Smooth muscle cell of the brain vasculature (primary cell): ENCODE measurements around the gene TPM2.
A peak's percentile ranks its signal among the peaks of the same experiment; 100 is the strongest.
"Not testable (repeated sequence)": the region's sequence is repeated elsewhere in the genome, so short reads cannot be mapped to it uniquely, and the experiment has no call there.

Experiments used
- DNase-seq: peaks from one replicate; pipeline ENCODE4 v3.0.0-alpha.2; 2012; ENCODE audit warnings: low read depth, low spot score

Gene TPM2

DNA sequence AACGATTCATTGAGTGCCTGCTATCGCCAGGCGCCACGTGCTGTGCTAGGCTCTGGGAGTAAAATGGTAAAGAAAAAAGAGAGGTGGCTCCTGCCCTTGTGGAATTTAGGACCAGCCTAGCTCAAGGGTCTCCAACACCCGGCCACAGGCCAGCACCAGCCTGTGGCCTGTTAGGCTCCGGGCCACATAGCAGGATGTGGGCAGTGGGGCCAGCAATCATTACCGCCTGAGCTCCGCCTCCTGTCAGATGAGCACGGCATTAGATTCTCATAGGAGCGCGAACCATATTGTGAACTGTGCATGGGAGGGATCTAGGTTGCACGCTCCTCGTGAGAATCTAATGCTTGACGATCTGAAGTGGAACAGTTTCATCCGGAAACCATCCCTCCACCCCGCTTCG lies 33.4 kb downstream of the TPM2 start:
- DNase-seq, result no peak

DNA sequence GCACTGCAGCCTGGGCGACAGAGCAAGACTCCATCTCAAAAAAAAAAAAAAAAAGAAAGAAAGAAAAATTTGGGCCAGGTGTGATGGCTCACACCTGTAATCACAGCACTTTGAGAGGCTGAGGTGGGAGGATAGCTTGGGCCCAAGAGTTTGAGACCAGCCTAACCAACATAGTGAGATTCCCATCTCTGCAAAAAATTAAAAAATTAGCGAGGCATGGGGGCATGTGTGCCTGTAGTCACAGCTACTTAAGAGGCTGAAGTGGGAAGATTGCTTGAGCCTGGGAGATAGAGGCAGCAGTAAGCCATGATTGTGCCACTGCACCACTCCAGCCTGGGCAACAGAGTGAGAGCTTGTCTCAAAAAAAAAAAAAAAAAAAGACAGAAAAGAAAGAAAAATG lies 36.1 kb downstream of the TPM2 start:
- no peak for DNase-seq

DNA sequence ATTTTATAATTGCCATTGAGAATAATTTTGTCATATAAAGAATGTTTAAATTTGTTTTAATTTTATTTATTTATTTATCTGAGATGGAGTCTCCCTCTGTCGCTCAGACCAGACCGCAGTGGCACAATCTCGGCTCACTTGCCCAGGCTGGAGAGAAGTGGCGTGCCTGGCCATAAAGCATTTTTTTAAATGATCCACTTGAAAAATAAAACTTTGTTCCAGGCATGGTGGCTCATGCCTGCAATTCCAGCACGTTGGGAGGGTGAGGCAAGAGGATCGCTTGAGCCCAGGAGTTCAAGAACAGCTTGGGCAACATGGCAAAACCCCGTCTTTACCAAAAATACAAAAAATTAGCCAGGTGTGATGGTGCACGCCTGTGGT lies 36.9 kb downstream of the TPM2 start:
- no peak for DNase-seq

- DNase-seq, result no peak
Observed at GRCh38 chr9:35651956-35652828, 37.5 kb downstream of the TPM2 start.

DNA sequence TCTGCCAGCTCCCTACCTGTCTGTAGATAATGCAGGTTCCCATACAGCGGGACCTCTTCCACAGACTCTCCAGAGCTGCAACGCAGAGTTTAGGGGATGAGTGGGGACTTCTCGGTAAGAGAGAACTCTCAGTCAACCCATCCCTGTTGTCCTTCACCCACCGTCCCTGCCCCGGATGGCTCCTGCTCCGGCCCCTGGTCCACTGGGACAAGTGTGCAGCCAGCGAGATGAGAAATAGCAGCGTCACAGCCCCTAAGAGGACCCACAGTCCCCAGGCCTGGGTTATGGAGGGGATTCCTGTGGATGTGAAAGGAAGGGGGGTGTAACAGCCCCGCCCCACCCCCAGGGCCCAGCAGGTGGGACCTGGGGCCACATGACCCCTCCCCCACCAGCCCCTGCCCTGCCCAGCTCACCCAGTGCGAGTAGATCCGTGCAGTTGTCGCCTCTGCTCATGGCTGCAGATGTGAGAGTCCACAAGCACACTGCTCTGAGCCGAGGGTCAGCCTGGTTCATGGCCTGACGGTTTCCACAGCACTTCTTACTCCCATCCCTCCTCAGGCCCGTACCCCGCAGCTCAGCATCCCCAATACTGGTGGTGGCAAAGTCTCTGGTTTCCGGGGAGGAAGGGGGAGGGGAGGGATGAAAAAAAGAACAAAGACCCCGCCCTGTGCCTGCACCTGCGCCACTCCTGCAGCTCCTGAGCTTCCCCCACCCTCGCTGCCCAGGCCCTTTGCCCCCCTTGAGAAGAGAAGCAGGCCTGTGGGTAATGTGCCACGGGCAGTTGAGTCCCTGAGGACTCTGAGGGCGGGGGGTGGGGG lies 39.2 kb downstream of the TPM2 start, which contains the start of gene SIT1:
TSS of gene SIT1 (minus strand) at position 591 of the 818 bp plus-strand sequence. CDS start at position 513, 78 bp downstream.
- no peak for DNase-seq

- no peak for DNase-seq
Observed at GRCh38 chr9:35649431-35650340, 40.0 kb downstream of the TPM2 start.

DNA sequence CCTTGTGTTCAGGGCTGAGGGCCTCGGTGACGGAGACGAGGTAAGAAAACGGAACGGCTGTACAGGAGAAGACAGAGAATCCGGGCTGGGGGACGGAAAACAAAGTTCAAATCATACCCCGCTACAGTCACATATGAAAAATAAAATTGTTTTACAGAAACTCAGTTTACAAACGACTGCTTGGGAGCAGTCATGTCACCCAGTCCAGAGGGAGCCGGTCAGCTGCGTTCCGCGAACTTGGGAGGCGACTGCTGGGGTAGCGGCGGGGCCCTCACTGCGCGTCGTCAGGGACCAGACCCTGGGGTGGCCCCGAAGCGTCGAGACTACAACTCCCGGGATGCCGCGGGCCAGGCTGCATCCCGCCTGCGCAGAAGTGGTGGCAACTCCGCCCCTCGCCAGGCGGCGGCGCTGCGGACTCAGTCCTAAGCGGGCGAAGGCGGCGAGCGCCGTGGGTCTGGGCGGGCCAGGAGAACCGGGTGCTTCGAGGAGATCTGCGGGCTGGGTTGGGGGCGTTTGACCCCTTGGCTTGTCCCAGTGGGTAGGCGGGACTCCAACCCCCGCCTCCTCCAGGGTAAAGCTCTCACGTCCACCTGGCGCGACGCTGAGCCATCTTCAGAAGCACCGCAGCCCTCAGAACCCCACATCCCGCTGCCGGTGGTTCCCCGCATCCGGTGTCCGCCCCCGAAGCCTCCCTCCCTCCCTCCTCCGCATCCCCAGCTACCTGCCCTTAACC lies 43.0 kb downstream of the TPM2 start:
- DNase-seq, result peak; percentile 72

DNA sequence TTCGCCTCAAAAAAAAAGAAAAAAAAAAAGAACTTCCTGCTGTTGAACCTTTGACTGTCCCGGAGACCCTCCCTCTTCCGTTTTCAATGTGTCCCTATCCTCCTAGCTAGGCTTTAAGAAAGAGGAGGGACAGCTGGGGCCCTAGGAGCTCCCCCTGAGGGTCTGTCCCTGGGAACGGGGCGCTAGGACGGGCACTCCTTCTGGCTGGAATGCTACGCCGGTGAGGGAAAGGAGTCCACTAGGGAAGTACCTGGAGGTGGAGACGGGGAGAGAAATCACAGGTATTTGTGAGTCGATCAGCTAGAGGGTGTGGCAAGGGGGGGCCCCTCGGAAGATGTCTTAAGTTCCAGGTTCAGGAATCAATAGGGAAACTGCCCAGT lies 43.6 kb downstream of the TPM2 start:
- no peak for DNase-seq

- not testable (repeated sequence) for DNase-seq
Observed at GRCh38 chr9:35645736-35646135, 44.0 kb downstream of the TPM2 start.

DNA sequence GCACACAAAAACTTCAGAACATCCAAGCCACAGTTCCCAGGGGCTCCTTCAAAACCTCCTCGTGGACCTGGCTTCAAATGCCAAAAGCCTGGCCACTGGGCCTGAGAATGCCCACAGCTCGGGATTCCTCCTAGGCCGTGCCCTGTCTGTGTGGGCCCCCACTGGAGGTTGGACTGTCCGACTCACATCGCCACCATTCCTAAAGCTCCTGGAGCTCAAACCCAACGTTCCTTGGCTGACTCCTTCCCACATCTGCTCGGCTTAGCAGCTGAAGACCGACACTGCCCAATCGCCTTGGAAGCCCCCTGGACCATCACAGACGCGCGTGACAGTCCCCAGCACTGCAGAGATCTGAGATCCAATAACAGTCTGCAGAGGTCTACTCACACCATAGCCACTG lies 46.7 kb downstream of the TPM2 start:
- no peak for DNase-seq

DNA sequence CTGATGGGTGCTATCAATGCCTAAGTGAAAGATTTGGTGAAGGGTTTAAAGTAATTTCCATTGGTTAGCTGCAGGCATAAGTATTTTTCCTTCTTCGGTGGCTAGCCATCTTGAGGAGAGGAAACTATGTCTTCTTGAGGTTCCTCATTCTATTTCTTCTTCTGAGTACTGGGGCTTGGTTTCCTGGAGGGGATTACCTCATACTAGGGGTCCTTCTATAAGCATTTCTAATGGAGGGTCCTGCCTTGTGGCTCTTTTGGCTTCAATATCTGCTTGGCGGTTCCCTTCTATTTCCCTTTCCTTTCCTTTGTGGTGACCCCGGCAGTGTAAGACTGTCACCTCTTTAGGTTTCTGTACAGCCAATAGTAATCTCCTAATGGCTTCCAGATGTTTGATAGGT lies 48.2 kb downstream of the TPM2 start:
- not testable (repeated sequence) for DNase-seq

DNA sequence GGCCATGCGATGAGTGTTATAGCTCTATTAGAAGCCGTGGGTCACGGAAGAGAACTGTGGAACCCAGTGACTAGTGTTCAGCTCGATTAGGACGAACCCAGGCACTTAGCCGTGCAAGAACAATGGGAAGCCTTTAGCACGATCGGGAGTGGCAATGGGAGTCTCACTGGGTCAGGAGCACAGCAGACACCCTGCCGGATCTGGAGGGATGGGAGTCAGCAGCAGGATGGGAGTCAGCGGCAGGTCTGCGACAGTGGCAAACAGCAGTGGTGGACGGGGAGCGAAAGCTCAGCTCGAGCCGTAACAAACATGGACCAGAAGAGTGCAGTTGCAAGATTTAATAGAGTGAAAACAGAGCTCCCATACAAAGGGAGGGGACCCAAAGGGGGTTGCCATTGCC lies 49.3 kb downstream of the TPM2 start:
- not testable (repeated sequence) for DNase-seq

- DNase-seq, result no peak
Observed at GRCh38 chr9:35639631-35640030, 50.1 kb downstream of the TPM2 start.

GRCh38 chr9:35639225-35639624 lies 50.5 kb downstream of the TPM2 start:
- DNase-seq, result not testable (repeated sequence)

DNA sequence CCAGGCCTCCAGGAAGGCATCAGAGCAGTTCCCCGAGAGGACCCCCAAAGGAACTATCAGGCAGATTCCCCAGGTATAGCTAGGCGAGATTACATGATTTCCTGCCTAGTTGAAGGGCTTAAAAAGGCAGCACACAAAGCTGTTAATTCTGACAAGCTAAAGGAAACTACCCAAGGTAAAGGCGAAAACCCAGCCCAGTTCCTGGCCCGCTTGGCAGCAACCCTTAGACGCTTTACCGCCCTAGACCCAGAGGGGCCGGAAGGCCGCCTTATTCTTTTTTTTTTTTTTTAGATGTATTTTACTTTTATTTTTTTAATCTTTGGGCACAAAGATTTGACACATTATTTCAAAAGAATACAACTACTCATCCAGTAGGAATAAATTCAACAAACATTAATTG lies 51.0 kb downstream of the TPM2 start:
- not testable (repeated sequence) for DNase-seq

- not testable (repeated sequence) for DNase-seq
Observed at GRCh38 chr9:35637427-35637955, 52.2 kb downstream of the TPM2 start.

DNA sequence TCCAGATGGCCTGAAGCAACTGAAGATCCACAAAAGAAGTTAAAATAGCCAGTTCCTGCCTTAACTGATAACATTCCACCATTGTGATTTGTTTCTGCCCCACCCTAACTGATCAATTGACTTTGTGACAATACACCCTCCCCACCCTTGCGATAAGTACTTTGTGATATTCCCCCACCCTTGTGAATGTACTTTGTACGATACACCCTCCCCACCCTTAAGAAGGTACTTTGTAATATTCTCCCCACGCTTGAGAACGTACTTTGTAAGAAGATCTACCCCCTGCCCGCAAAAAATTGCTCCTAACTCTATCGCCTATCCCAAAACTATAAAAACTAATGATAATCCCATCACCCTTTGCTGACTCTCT lies 52.9 kb downstream of the TPM2 start:
- DNase-seq, result not testable (repeated sequence)

GRCh38 chr9:35636135-35636876 lies 53.4 kb downstream of the TPM2 start:
- no peak for DNase-seq

- no peak for DNase-seq
Observed at GRCh38 chr9:35635730-35636129, 54.0 kb downstream of the TPM2 start.
